Kidney (tissue), 14 donors: Measurements from ENCODE around the gene MIPEP. TPM values are rescaled to one million over a fixed set of nuclear protein-coding genes. Genes with fewer than 3 reads are reported as not detected.

ENCODE experiments used
- DNase-seq, 5 donors: peaks; one replicate each; pipeline ENCODE4 v3.0.0-alpha.2; 2013 to 2020
- FAIRE-seq: peaks from 2 replicates; lab custom pipeline; 2012; peaks lifted over from hg19 to GRCh38; lab: Jason Lieb, UNC
- H3K27ac ChIP-seq, 2 donors: one replicate each; pipeline ENCODE4 v1.7.0; 2013; ENCODE audit warnings: low read depth in 2 of 2, low read length in 2 of 2, inconsistent platforms in 1 of 2
- H3K27me3 ChIP-seq: one replicate; pipeline ENCODE4 v1.7.1; 2013; ENCODE audit warnings: low read length, inconsistent platforms; ENCODE audit not compliant: control insufficient read depth, insufficient read depth
- H3K36me3 ChIP-seq, 3 donors: one replicate each; pipeline versions ENCODE4 v1.7.0 to v1.7.1; 2013; ENCODE audit warnings: low read length in 3 of 3, control low read depth in 1 of 3, inconsistent platforms in 1 of 3; ENCODE audit not compliant: insufficient read depth in 3 of 3, control insufficient read depth in 2 of 3
- H3K4me1 ChIP-seq, 3 donors: one replicate each; pipeline versions ENCODE4 v1.7.0 to v1.7.1; 2013; ENCODE audit warnings: low read length in 3 of 3, inconsistent platforms in 1 of 3, low read depth in 1 of 3; ENCODE audit not compliant: control insufficient read depth in 2 of 3, insufficient read depth in 2 of 3
- H3K4me3 ChIP-seq, 3 donors: one replicate each; pipeline versions ENCODE4 v1.7.0 to v1.8.1; 2013; ENCODE audit warnings: low read length in 3 of 3, control low read depth in 1 of 3, inconsistent platforms in 1 of 3
- H3K9ac ChIP-seq, 3 donors: one replicate each; pipeline versions ENCODE4 v1.7.0 to v1.7.1; 2013; ENCODE audit warnings: low read length in 3 of 3, control low read depth in 1 of 3, inconsistent platforms in 1 of 3
- H3K9me3 ChIP-seq, 3 donors: one replicate each; pipeline versions ENCODE4 v1.7.0 to v1.7.1; 2013; ENCODE audit warnings: low read length in 3 of 3, control low read depth in 1 of 3, inconsistent platforms in 1 of 3; ENCODE audit not compliant: control insufficient read depth in 2 of 3, insufficient read depth in 1 of 3
- CTCF ChIP-seq: IDR thresholded peaks from 3 replicates; pipeline ENCODE4 v1.5.1; 2012; ENCODE audit warnings: mild to moderate bottlenecking, moderate library complexity, borderline replicate concordance; ENCODE audit not compliant: insufficient read depth; ENCODE audit errors: extremely low read depth
- intact Hi-C: fragments of 100-400 bp; cut with DNase I; formaldehyde crosslinking; loops from one replicate; pipeline ENCODE4 v1.11.1; 2022
- polyA plus RNA-seq: library from polyadenylated mRNA; stranded (reverse); fragments of 350-450 nt; fragmentation: Illumina TruSeq; extraction: RNeasy Lipid Tissue Mini Kit (QIAGEN cat#74804); gene quantifications from one replicate; pipeline ENCODE4 v1.2.3, GENCODE V29; 2014; ENCODE audit warnings: low read depth, low replicate concordance; ENCODE audit not compliant: insufficient read depth
- total RNA-seq: library from RNA; stranded (reverse); fragmentation: NEBNext Ultra II Directional; extraction: Animal tissue kit (Norgen Biotek cat#: 25700); gene quantifications from one replicate; pipeline ENCODE4 v1.2.1, GENCODE V29; 2021
- donor health status: control.
- donor health status: control.
- donor health status: control.
- donor health status: control.
- donor health status: control.
- donor health status: DM: yes; HTN: yes; CAD: no.
- donor health status: Normal renal cell carcinoma (clear cell type).

The MIPEP gene
- total and polyA plus RNA-seq, 2 donors from 2014 or later = 29.1 to 46.8 TPM

GRCh38 chr13:23751195-23751594 is 138.0 kb downstream of the MIPEP start:
- Histone ChIP-seq H3K27me3 (no peaks in the 10 kb centered on the region), H3K9me3 (no peaks in the 10 kb centered on the region), H3K9ac (no peak overlapping the region), H3K4me3 (no peak overlapping the region), H3K36me3 (peaks cover 0 to 4% (median 3%) of the 10 kb centered on the region in 3 donors), H3K4me1 (peaks cover 0 to 9% (median 2%) of the 10 kb centered on the region in 3 donors), H3K27ac (peak overlapping the region in 1 of 2 donors; percentile 7)
- DNase-seq (no peak), FAIRE-seq (no peak)
- no peak for TF ChIP-seq CTCF
- intact Hi-C loops = no loop called here

- DNase-seq = no peak
- Histone ChIP-seq H3K27ac (no peak overlapping the region), H3K36me3 (peaks cover 0 to 4% (median 3%) of the 10 kb centered on the region in 3 donors), H3K4me3 (no peak overlapping the region), H3K27me3 (no peaks in the 10 kb centered on the region), H3K9me3 (no peaks in the 10 kb centered on the region), H3K4me1 (peaks cover 0 to 9% (median 2%) of the 10 kb centered on the region in 3 donors), H3K9ac (no peak overlapping the region)
- no peak for TF ChIP-seq CTCF
- intact Hi-C loops = no loop called here
- no peak for FAIRE-seq
These were observed 138.6 kb downstream of the MIPEP start for GRCh38 chr13:23750383-23751121.

GRCh38 chr13:23749288-23749873 is 139.8 kb downstream of the MIPEP start:
- no peaks in the 10 kb centered on the region for H3K9me3 ChIP-seq
- no peaks in the 10 kb centered on the region for H3K27me3 ChIP-seq
- H3K27ac ChIP-seq = no peak overlapping the region
- no peak overlapping the region for H3K4me3 ChIP-seq
- FAIRE-seq (no peak), DNase-seq (peak in 2 of 5 donors; percentile 47 to 53)
- intact Hi-C loops = no loop called here
- TF ChIP-seq CTCF = no peak
- peaks cover 0 to 3% (median 2%) of the 10 kb centered on the region in 3 donors for H3K36me3 ChIP-seq
- no peak overlapping the region for H3K9ac ChIP-seq
- peaks cover 0 to 9% (median 2%) of the 10 kb centered on the region in 3 donors for H3K4me1 ChIP-seq
